HEK293T (cell line): ENCODE measurements around the gene TRMT61B.

ENCODE experiments used
- BHLHE40 ChIP-seq: fragments of 450-650 bp; IDR thresholded peaks from 2 replicates; pipeline ENCODE4 v1.6.1; 2016; ENCODE audit warnings: mild to moderate bottlenecking, moderate library complexity, borderline replicate concordance
- FOXA1 ChIP-seq: fragments of 450-650 bp; IDR thresholded peaks from 2 replicates; pipeline ENCODE4 v1.6.1; 2016; ENCODE audit warnings: mild to moderate bottlenecking
- FOXK2 ChIP-seq: fragments of 450-650 bp; IDR thresholded peaks from 2 replicates; pipeline ENCODE4 v1.6.1; 2016; ENCODE audit warnings: mild to moderate bottlenecking

DNA sequence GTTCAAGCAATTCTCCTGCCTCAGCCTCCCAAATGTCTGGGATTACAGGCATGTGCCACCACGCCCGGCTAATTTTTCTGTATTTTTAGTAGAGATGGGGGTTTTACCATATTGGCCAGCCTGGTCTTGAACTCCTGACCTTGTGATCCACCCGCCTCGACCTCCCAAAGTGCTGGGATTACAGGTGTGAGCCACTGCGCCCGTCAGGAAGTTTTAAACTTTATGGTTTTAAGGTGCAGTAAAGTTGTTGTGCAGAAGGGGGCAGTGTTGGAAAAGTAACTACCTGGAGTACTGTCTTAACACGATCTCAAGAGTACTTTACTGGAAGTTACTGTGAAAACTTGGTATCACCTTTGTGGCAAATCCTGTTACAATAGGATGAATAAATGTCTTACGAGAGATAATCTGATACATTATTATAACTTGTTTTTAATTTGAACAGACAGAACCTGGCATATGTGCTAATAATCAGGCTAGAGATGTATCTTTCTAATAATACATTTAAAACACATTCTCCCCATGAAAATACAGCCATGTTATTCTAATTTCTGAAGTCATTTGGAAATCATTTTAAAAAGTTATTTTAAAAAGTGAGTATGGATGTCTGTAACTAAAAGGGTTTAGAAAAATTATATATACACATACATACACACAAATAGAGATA is 48.7 kb downstream of the TRMT61B start:
- no peak for TF ChIP-seq FOXA1
- TF ChIP-seq BHLHE40: no peak
- TF ChIP-seq FOXK2: no peak
